ENCODE results near the gene ZFAND2A. TPM values are rescaled to one million over a fixed set of nuclear protein-coding genes. Genes with fewer than 3 reads are reported as not detected.
A peak's percentile ranks its signal among the peaks of the same experiment; 100 is the strongest.
"Not testable (repeated sequence)": the region's sequence is repeated elsewhere in the genome, so short reads cannot be mapped to it uniquely, and the experiment has no call there.

ZFAND2A gene
- total RNA-seq, 2 experiments from 2014 or later, result 31.3 to 33.2 TPM

GRCh38 chr7:1189986-1190772, 30.2 kb upstream of the ZFAND2A start:
- Mint-ChIP-seq H3K4me3 (peak overlapping the region; percentile 31), H3K36me3 (peaks cover 14% of the 10 kb centered on the region), H3K27ac (peak overlapping the region; percentile 43), H3K27me3 (peaks cover 27% of the 10 kb centered on the region), H3K9me3 (no peaks in the 10 kb centered on the region), H3K4me1 (peaks cover 17% of the 10 kb centered on the region)
- POLR2A ChIA-PET, result interaction anchor here (0.7 kb wide), 2 partner anchors 216 to 438 kb away, joined by 3 to 5 read pairs; no protein-coding TSS in a partner anchor
- ATAC-seq (ENCODE audit: low read depth), result no peak
- no peak for DNase-seq

DNA sequence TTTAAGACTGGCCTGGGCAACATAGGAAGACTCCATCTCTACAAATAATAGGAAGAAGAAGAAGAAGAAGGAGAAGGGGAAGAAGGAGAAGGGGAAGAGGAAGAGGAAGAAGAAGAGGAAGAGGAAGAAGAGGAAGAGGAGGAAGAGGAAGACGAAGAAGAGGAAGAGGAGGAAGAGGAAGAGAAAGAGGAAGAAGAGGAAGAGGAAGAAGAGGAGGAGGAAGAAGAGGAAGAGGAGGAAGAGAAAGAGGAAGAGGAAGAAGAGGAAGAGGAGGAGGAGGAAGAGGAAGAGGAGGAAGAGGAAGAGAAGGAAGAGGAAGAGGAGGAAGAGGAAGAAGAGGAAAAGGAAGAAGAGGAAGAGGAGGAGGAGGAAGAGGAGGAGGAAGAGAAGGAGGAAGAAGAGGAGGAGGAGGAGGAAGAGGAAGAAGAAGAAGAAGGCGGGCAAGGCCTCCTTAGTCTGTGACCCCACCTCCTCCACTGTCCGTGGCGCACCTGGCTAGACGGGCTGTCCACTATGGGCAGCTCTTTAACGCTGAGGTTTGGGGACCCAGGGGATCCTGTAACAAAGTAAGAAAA, 28.8 kb upstream of the ZFAND2A start:
- peaks cover 14% of the 10 kb centered on the region for H3K36me3 Mint-ChIP-seq
- POLR2A ChIA-PET, result interaction anchor here (0.6 kb wide), 1 partner anchor 321 kb away, joined by 3 read pairs; no protein-coding TSS in a partner anchor
- H3K4me1 Mint-ChIP-seq, result peaks cover 17% of the 10 kb centered on the region
- H3K4me3 Mint-ChIP-seq, result no peak overlapping the region
- H3K27me3 Mint-ChIP-seq, result peaks cover 21% of the 10 kb centered on the region
- peak overlapping the region; percentile 45 for H3K27ac Mint-ChIP-seq
- DNase-seq, result no peak
- ATAC-seq (ENCODE audit: low read depth), result no peak
- no peaks in the 10 kb centered on the region for H3K9me3 Mint-ChIP-seq

GRCh38 chr7:1187127-1187526, 27.1 kb upstream of the ZFAND2A start:
- POLR2A ChIA-PET, result no interaction called here
- peaks cover 28% of the 10 kb centered on the region for H3K27me3 Mint-ChIP-seq
- peaks cover 13% of the 10 kb centered on the region for H3K4me1 Mint-ChIP-seq
- ATAC-seq (ENCODE audit: low read depth) (no peak), DNase-seq (no peak)
- peaks cover 11% of the 10 kb centered on the region for H3K36me3 Mint-ChIP-seq
- no peaks in the 10 kb centered on the region for H3K9me3 Mint-ChIP-seq
- no peak overlapping the region for H3K27ac Mint-ChIP-seq
- H3K4me3 Mint-ChIP-seq, result no peak overlapping the region

DNA sequence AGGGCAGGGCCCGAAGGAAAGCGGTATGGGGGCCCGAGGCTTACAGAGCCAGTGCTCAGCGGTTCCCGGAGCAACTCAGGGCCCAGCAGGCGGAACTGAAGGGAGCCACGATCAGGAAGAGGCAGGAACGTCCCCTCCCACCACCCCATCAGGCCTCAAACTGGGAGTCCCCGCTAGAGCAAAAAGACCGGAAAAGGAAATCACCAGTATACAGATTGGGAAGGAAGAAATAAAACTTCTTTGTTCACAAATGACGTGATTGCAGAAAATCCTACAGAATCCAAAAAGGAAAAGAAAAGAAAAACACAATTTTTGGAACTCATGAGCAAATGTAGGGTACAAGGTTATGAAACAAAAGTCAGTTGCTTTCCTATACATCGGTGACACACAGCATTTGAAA, 21.6 kb upstream of the ZFAND2A start:
- Mint-ChIP-seq H3K4me1 (peaks cover 8% of the 10 kb centered on the region), H3K27ac (no peak overlapping the region), H3K36me3 (no peaks in the 10 kb centered on the region), H3K4me3 (no peak overlapping the region), H3K27me3 (peaks cover 28% of the 10 kb centered on the region), H3K9me3 (no peaks in the 10 kb centered on the region)
- ATAC-seq (ENCODE audit: low read depth), result no peak
- POLR2A ChIA-PET, result no interaction called here
- DNase-seq, result no peak

DNA sequence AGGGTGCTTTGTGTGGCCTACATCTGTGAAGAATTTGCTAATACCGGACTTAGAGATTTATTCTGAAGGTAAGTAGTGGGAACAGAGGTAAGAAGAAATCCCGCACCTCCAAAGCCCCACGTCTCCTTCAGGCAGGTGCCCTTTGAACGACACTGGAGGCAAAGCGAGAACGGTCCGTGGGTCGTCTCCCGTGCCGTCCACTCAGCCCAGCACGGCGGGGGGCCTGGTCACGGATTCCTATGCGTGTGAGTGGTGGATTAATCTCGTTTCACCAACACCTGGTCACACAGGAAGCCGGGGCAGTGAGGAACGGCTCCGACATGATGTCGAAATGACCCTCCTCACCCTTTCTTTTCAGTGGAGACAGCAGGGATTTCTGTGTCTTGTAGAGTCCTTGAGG, 21.0 kb upstream of the ZFAND2A start:
- POLR2A ChIA-PET, result no interaction called here
- no peak overlapping the region for H3K4me3 Mint-ChIP-seq
- no peak overlapping the region for H3K27ac Mint-ChIP-seq
- peaks cover 24% of the 10 kb centered on the region for H3K27me3 Mint-ChIP-seq
- no peaks in the 10 kb centered on the region for H3K9me3 Mint-ChIP-seq
- peaks cover 14% of the 10 kb centered on the region for H3K4me1 Mint-ChIP-seq
- ATAC-seq (ENCODE audit: low read depth), result no peak
- H3K36me3 Mint-ChIP-seq, result no peaks in the 10 kb centered on the region
- DNase-seq, result no peak

GRCh38 chr7:1176891-1177373, 16.9 kb upstream of the ZFAND2A start:
- POLR2A ChIA-PET, result interaction anchor here (0.7 to 2.3 kb wide), 4 partner anchors 15 to 203 kb away, joined by 3 to 9 read pairs (median 4); partner anchors contain the start of gene ZFAND2A
- no peaks in the 10 kb centered on the region for H3K9me3 Mint-ChIP-seq
- peaks cover 16% of the 10 kb centered on the region for H3K4me1 Mint-ChIP-seq
- no peaks in the 10 kb centered on the region for H3K36me3 Mint-ChIP-seq
- peak; percentile 67 for ATAC-seq (ENCODE audit: low read depth)
- H3K27ac Mint-ChIP-seq, result peak overlapping the region; percentile 78
- peak overlapping the region; percentile 18 for H3K4me3 Mint-ChIP-seq
- peaks cover 17% of the 10 kb centered on the region for H3K27me3 Mint-ChIP-seq
- peak; percentile 89 for DNase-seq

DNA sequence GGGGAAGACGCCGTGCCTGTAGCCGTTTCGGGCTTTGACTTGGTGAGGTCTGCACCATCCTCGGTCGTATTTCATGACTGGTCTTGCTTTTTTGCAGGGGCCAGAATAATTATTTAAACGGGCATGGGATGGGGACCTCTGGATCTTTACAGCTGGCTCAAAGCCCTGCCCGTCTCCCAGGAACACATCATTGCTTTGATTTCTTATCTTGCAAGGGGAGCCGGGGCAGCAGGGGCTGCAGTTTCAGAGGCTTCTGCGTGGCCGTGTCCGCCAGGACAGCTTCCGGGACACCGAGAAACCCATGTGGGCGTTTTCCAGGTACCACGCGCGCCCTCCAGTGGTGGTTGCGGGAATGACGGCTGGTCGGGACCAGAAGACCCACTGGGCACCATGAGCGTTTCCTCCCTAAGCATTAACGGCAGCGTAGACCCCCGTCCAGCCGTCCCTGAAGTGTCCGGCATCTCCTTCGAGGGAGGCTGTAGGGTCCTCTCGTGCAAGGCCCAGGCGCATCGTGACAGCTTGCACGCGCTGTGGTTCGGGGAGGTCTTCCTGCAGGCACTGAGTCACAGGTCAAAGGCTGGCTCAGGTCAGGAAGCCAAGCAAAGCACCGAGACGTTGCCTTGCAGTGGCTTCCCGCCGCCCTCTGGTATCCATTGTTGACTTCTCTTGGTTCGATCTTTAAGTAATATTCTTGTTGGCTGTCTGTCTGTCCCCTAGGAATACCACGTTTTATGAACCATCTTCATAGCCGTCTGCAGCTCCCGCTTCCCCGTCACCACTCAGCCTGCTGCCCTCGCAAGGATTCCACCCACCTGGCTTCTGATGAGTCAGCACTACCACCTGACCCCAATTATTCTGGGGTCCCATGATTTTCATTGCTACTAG, 16.2 kb upstream of the ZFAND2A start:
- no peaks in the 10 kb centered on the region for H3K9me3 Mint-ChIP-seq
- H3K4me3 Mint-ChIP-seq, result peak overlapping the region; percentile 65
- H3K27ac Mint-ChIP-seq, result peak overlapping the region; percentile 78
- H3K27me3 Mint-ChIP-seq, result peaks cover 17% of the 10 kb centered on the region
- no peaks in the 10 kb centered on the region for H3K36me3 Mint-ChIP-seq
- peaks cover 18% of the 10 kb centered on the region for H3K4me1 Mint-ChIP-seq
- POLR2A ChIA-PET, result interaction anchor here (1.3 to 2.3 kb wide), 3 partner anchors 15 to 202 kb away, joined by 3 to 9 read pairs (median 3); partner anchors contain the start of gene ZFAND2A
- ATAC-seq (ENCODE audit: low read depth), result peak; percentile 74
- DNase-seq, result peak; percentile 92

- Mint-ChIP-seq H3K27me3 (peaks cover 15% of the 10 kb centered on the region), H3K27ac (no peak overlapping the region), H3K4me1 (peaks cover 18% of the 10 kb centered on the region), H3K4me3 (no peak overlapping the region), H3K36me3 (no peaks in the 10 kb centered on the region), H3K9me3 (no peaks in the 10 kb centered on the region)
- ATAC-seq (ENCODE audit: low read depth) (no peak), DNase-seq (no peak)
- POLR2A ChIA-PET, result interaction anchor here (1.3 to 2.3 kb wide), 3 partner anchors 15 to 201 kb away, joined by 3 to 9 read pairs (median 3); partner anchors contain the start of gene ZFAND2A
Measured at GRCh38 chr7:1175597-1175966, 15.6 kb upstream of the ZFAND2A start.

GRCh38 chr7:1174881-1175596, 15.0 kb upstream of the ZFAND2A start:
- POLR2A ChIA-PET, result interaction anchor here (1.1 to 2.3 kb wide), 3 partner anchors 15 to 201 kb away, joined by 3 to 9 read pairs (median 3); partner anchors contain the start of gene ZFAND2A
- ATAC-seq (ENCODE audit: low read depth) (no peak), DNase-seq (no peak)
- Mint-ChIP-seq H3K4me3 (no peak overlapping the region), H3K27me3 (peaks cover 12% of the 10 kb centered on the region), H3K4me1 (peaks cover 20% of the 10 kb centered on the region), H3K36me3 (no peaks in the 10 kb centered on the region), H3K9me3 (no peaks in the 10 kb centered on the region), H3K27ac (no peak overlapping the region)

GRCh38 chr7:1174002-1174401, 14.0 kb upstream of the ZFAND2A start:
- DNase-seq (no peak), ATAC-seq (ENCODE audit: low read depth) (no peak)
- Mint-ChIP-seq H3K27ac (no peak overlapping the region), H3K4me3 (no peak overlapping the region), H3K4me1 (peaks cover 28% of the 10 kb centered on the region), H3K9me3 (no peaks in the 10 kb centered on the region), H3K27me3 (peaks cover 12% of the 10 kb centered on the region), H3K36me3 (peaks cover 1% of the 10 kb centered on the region)
- POLR2A ChIA-PET, result interaction anchor here (2.3 kb wide), 1 partner anchor 13 kb away, joined by 10 read pairs; the partner anchor contains the start of gene ZFAND2A

- ATAC-seq (ENCODE audit: low read depth) (no peak), DNase-seq (no peak)
- H3K4me3 Mint-ChIP-seq, result no peak overlapping the region
- H3K4me1 Mint-ChIP-seq, result peaks cover 28% of the 10 kb centered on the region
- H3K27me3 Mint-ChIP-seq, result peaks cover 5% of the 10 kb centered on the region
- POLR2A ChIA-PET, result interaction anchor here (2.3 kb wide), 1 partner anchor 12 kb away, joined by 10 read pairs; the partner anchor contains the start of gene ZFAND2A
- H3K36me3 Mint-ChIP-seq, result peaks cover 1% of the 10 kb centered on the region
- H3K9me3 Mint-ChIP-seq, result no peaks in the 10 kb centered on the region
- no peak overlapping the region for H3K27ac Mint-ChIP-seq
Measured at GRCh38 chr7:1172666-1173523, 12.9 kb upstream of the ZFAND2A start.

DNA sequence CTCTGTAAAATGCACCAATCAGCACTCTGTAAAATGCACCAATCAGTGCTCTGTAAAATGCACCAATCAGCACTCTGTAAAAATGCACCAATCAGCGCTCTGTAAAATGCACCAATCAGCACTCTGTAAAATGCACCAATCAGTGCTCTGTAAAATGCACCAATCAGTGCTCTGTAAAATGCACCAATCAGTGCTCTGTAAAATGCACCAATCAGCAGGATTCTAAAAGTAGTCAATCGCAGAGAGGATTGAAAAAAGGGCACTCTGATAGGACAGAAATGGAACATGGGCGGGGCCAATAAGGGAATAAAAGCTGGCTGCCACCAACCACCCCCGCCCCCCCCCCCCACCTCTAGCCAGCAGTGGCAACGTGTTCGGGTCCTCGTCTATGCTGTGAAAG, 11.5 kb upstream of the ZFAND2A start:
- H3K9me3 Mint-ChIP-seq; H3K36me3 Mint-ChIP-seq; ATAC-seq (ENCODE audit: low read depth); H3K27ac Mint-ChIP-seq; H3K27me3 Mint-ChIP-seq; H3K4me3 Mint-ChIP-seq; DNase-seq; POLR2A ChIA-PET: not testable (repeated sequence)
- H3K4me1 Mint-ChIP-seq, result peaks cover 23% of the 10 kb centered on the region

Measured in activated naive CD8-positive, alpha-beta T cell treated with anti-CD3 and anti-CD28 coated beads, Interleukin-2, amount 10 ng/mL, durations not matched to agents 7 days and 5 days (primary cell).